GM23338 (cell line): ENCODE data around the gene RAB4A. TPM values are rescaled to one million over a fixed set of nuclear protein-coding genes. Genes with fewer than 3 reads are reported as not detected.

Experiments
- ATAC-seq: fragments of 200-7000 bp; cut with Tn5 transposase; 3 replicates; pipeline ENCODE4 v1.9.1; 2020
- DNase-seq: peaks from one replicate; pipeline ENCODE4 v3.0.0-alpha.2; 2015; ENCODE audit warnings: low spot score
- H2AFZ ChIP-seq: fragments of 200-600 bp; sonication (generic); 2 replicates; pipeline ENCODE4 v1.8.0; 2016; ENCODE audit warnings: antibody characterized with exemption, mild to moderate bottlenecking, moderate library complexity
- H3F3A ChIP-seq: fragments of 200-600 bp; sonication (generic); replicated peaks from 2 replicates; pipeline ENCODE4 v1.8.0; 2017; ENCODE audit warnings: antibody characterized with exemption, mixed run types, low read depth
- H3K27ac ChIP-seq: fragments of 200-600 bp; sonication (generic); 2 replicates; pipeline ENCODE4 v1.6.1; 2016; ENCODE audit warnings: low read depth
- H3K27me3 ChIP-seq: fragments of 200-600 bp; sonication (generic); 2 replicates; pipeline ENCODE4 v1.8.0; 2016; ENCODE audit warnings: mild to moderate bottlenecking, mixed run types, moderate library complexity; ENCODE audit not compliant: insufficient read depth
- H3K36me3 ChIP-seq: fragments of 200-600 bp; sonication (generic); 2 replicates; pipeline ENCODE4 v1.8.0; 2016; ENCODE audit warnings: mild to moderate bottlenecking; ENCODE audit not compliant: insufficient read depth
- H3K4me1 ChIP-seq: fragments of 200-600 bp; sonication (generic); 2 replicates; pipeline ENCODE4 v1.8.0; 2016; ENCODE audit warnings: mild to moderate bottlenecking, moderate library complexity; ENCODE audit not compliant: insufficient read depth
- H3K4me2 ChIP-seq: fragments of 200-600 bp; sonication (generic); 2 replicates; pipeline ENCODE4 v1.7.1; 2017; ENCODE audit warnings: mixed run types
- H3K4me3 ChIP-seq: fragments of 200-600 bp; sonication (generic); 2 replicates; pipeline ENCODE4 v1.6.1; 2016; ENCODE audit warnings: mixed run types
- H3K79me2 ChIP-seq: fragments of 200-600 bp; sonication (generic); replicated peaks from 2 replicates; pipeline ENCODE4 v1.8.0; 2017; ENCODE audit warnings: mild to moderate bottlenecking; ENCODE audit not compliant: insufficient read depth
- H3K9me2 ChIP-seq: fragments of 200-600 bp; sonication (generic); 2 replicates; pipeline ENCODE4 v1.8.0; 2017; ENCODE audit not compliant: insufficient read depth
- H4K20me1 ChIP-seq: fragments of 200-600 bp; sonication (generic); replicated peaks from 2 replicates; pipeline ENCODE4 v1.8.0; 2017; ENCODE audit warnings: mild to moderate bottlenecking; ENCODE audit not compliant: insufficient read depth
- H3K27ac Mint-ChIP-seq: 2 replicates; pipeline ENCODE4 v1.8.0; 2020; ENCODE audit warnings: inconsistent platforms, mild to moderate bottlenecking, moderate library complexity, mixed read lengths
- H3K27me3 Mint-ChIP-seq: 3 replicates; pipeline ENCODE4 v1.8.0; 2022; ENCODE audit warnings: low read depth, mild to moderate bottlenecking, moderate library complexity, mixed read lengths, inconsistent platforms; ENCODE audit not compliant: insufficient read depth, poor library complexity
- H3K36me3 Mint-ChIP-seq: 3 replicates; pipeline ENCODE4 v1.8.0; 2021; ENCODE audit warnings: low read depth, mild to moderate bottlenecking, inconsistent platforms, moderate library complexity, mixed read lengths
- H3K4me1 Mint-ChIP-seq: 3 replicates; pipeline ENCODE4 v1.8.0; 2020; ENCODE audit warnings: mild to moderate bottlenecking, inconsistent platforms, mixed read lengths
- H3K4me3 Mint-ChIP-seq: 3 replicates; pipeline ENCODE4 v1.8.0; 2021; ENCODE audit warnings: moderate library complexity, mild to moderate bottlenecking, inconsistent platforms, mixed read lengths
- H3K9me3 Mint-ChIP-seq: 3 replicates; pipeline ENCODE4 v1.8.0; 2020; ENCODE audit warnings: moderate library complexity, mild to moderate bottlenecking, inconsistent platforms, mixed read lengths
- CREB1 ChIP-seq: fragments of 250-450 bp; sonication (Bioruptor Pico); IDR thresholded peaks from 2 replicates; pipeline ENCODE4 v1.5.0; 2020; ENCODE audit warnings: low read depth, mild to moderate bottlenecking, moderate library complexity
- EZH2 ChIP-seq: fragments of 200-600 bp; sonication (generic); IDR thresholded peaks from one replicate; pipeline ENCODE4 v1.8.0; 2017; ENCODE audit warnings: antibody characterized with exemption, mild to moderate bottlenecking, low read depth; ENCODE audit not compliant: unreplicated experiment
- EZH2phosphoT487 ChIP-seq: fragments of 200-600 bp; sonication (generic); IDR thresholded peaks from one replicate; pipeline ENCODE4 v1.8.1; 2018; ENCODE audit warnings: antibody characterized with exemption; ENCODE audit not compliant: unreplicated experiment
- JUNB ChIP-seq: IDR thresholded peaks from one replicate; pipeline ENCODE4 v1.6.1; 2016; ENCODE audit warnings: antibody characterized with exemption; ENCODE audit not compliant: unreplicated experiment
- NANOG ChIP-seq: IDR thresholded peaks from 2 replicates; pipeline ENCODE4 v1.6.1; 2016; ENCODE audit warnings: antibody characterized with exemption, borderline replicate concordance
- POLR2AphosphoS5 ChIP-seq: IDR thresholded peaks from 2 replicates; pipeline ENCODE4 v1.6.1; 2016; ENCODE audit warnings: antibody characterized with exemption, low read depth
- ZNF331 ChIP-seq: fragments of 250-450 bp; sonication (Bioruptor Pico); IDR thresholded peaks from 2 replicates; pipeline ENCODE4 v1.5.0; 2020; ENCODE audit warnings: low read depth, mild to moderate bottlenecking, moderate library complexity
- ZNF462 ChIP-seq: fragments of 250-450 bp; sonication (Bioruptor Pico); IDR thresholded peaks from 2 replicates; pipeline ENCODE4 v1.5.0; 2020; ENCODE audit warnings: mild to moderate bottlenecking, moderate library complexity
- polyA plus RNA-seq: library from polyadenylated mRNA; unstranded; fragments of >200 nt; fragmentation: Nextera tagmentation; extraction: Ambion mirVana; gene quantifications from 2 replicates; pipeline ENCODE4 v1.2.1, GENCODE V29; 2016
- total RNA-seq: library from RNA; depleted of rRNA; stranded (reverse); fragments of >200 nt; shearing (Covaris generic); gene quantifications from 2 replicates; pipeline ENCODE4 v1.2.3, GENCODE V29; 2014
- TF ChIP-seq, protein P1 (sequence below): IDR thresholded peaks from 2 replicates; pipeline ENCODE4 v1.6.1; 2016; ENCODE audit warnings: antibody characterized with exemption
- TF ChIP-seq, protein P2 (sequence below), 2 experiments: fragments of 200-600 bp in 1 of 2; sonication (generic) in 1 of 2; conservative IDR thresholded peaks; 2 replicates each; pipeline versions ENCODE4 v1.5.1 to v1.6.1; 2016 to 2017; ENCODE audit warnings: antibody characterized with exemption in 2 of 2, low read depth in 2 of 2, mild to moderate bottlenecking in 2 of 2, moderate library complexity in 1 of 2

The RAB4A gene
- total and polyA plus RNA-seq, 2 experiments from 2014 or later: 37.5 to 50.8 TPM

DNA sequence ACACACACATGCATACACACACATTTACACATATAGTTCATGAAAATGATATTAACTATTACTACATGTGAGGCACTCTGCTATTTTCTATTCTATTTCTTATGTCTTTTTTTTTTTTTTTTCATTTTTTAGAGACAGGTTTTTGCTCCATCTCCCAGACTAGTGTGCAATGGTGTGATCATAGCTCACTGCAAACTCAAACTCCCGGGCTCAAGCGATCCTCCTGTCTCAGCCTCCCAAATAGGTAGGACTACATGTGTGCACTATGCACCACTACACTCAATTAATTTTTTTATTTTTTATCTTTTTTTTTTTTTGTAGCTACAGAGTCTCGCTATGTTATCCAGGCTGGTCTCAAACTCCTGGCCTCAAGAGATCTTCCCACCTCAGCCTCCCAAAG lies 48.8 kb upstream of the RAB4A start (continued):
- TF ChIP-seq, protein P1, sequence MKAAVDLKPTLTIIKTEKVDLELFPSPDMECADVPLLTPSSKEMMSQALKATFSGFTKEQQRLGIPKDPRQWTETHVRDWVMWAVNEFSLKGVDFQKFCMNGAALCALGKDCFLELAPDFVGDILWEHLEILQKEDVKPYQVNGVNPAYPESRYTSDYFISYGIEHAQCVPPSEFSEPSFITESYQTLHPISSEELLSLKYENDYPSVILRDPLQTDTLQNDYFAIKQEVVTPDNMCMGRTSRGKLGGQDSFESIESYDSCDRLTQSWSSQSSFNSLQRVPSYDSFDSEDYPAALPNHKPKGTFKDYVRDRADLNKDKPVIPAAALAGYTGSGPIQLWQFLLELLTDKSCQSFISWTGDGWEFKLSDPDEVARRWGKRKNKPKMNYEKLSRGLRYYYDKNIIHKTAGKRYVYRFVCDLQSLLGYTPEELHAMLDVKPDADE: no peak

DNA sequence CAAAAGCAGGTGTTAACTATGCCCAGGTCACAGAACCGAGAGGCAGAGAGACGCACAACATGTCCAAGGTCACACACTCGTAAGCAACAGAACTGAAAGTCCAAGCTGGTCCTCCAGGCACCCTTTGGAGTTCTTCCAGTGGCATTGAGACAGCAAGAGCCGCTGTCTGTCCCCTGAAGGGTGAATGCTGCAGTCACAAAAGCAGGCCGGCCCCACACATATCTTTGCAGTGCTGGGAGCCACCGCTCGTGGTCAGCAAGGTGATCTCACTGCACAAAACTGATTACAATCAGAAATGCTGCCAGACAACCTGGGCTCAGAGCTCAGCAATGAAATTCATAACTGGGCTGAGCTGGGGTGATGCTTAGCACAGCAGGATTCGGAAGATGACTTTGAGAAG lies 47.4 kb upstream of the RAB4A start:
- H3K4me2 ChIP-seq: no peak overlapping the region
- H3K27me3 ChIP-seq: no peaks in the 10 kb centered on the region
- H3K36me3 Mint-ChIP-seq: no peaks in the 10 kb centered on the region
- no peak overlapping the region for H3K27ac Mint-ChIP-seq
- no peaks in the 10 kb centered on the region for H3F3A ChIP-seq
- H3K4me3 ChIP-seq: no peak overlapping the region
- H3K4me1 Mint-ChIP-seq: peaks cover 19% of the 10 kb centered on the region
- H3K27ac ChIP-seq: no peak overlapping the region
- ATAC-seq (no peak), DNase-seq (no peak)
- H3K27me3 Mint-ChIP-seq: peaks cover 2% of the 10 kb centered on the region
- peaks cover 3% of the 10 kb centered on the region; the same call in 1 of the 2 replicates for H3K4me1 ChIP-seq
- TF ChIP-seq ZNF331 (CRISPR knock-in tag): no peak
- no peak for TF ChIP-seq EZH2
- TF ChIP-seq CREB1 (CRISPR knock-in tag): no peak
- H3K9me2 ChIP-seq: peaks cover 13% of the 10 kb centered on the region
- H3K79me2 ChIP-seq: no peaks in the 10 kb centered on the region
- H3K36me3 ChIP-seq: no peaks in the 10 kb centered on the region
- no peak overlapping the region for H2AFZ ChIP-seq
- no peaks in the 10 kb centered on the region for H4K20me1 ChIP-seq
- no peak overlapping the region for H3K4me3 Mint-ChIP-seq
- no peaks in the 10 kb centered on the region for H3K9me3 Mint-ChIP-seq

GRCh38 chr1:229224308-229224707 lies 46.6 kb upstream of the RAB4A start:
- ATAC-seq: no peak
- H3K4me1 Mint-ChIP-seq: peaks cover 25% of the 10 kb centered on the region
- no peaks in the 10 kb centered on the region for H3K79me2 ChIP-seq
- no peaks in the 10 kb centered on the region for H3K36me3 ChIP-seq
- H3K27me3 Mint-ChIP-seq: peaks cover 2% of the 10 kb centered on the region
- H3K27me3 ChIP-seq: no peaks in the 10 kb centered on the region
- no peak overlapping the region for H3K4me3 ChIP-seq
- no peak overlapping the region for H3K27ac Mint-ChIP-seq
- H2AFZ ChIP-seq: no peak overlapping the region
- peaks cover 13% of the 10 kb centered on the region for H3K9me2 ChIP-seq
- H3K4me2 ChIP-seq: no peak overlapping the region
- H3K9me3 Mint-ChIP-seq: no peaks in the 10 kb centered on the region
- no peaks in the 10 kb centered on the region for H3K36me3 Mint-ChIP-seq
- no peak for DNase-seq
- peaks cover 9% of the 10 kb centered on the region for H3K4me1 ChIP-seq
- no peak overlapping the region for H3K27ac ChIP-seq
- no peaks in the 10 kb centered on the region for H3F3A ChIP-seq
- H4K20me1 ChIP-seq: no peaks in the 10 kb centered on the region
- no peak overlapping the region for H3K4me3 Mint-ChIP-seq
- TF ChIP-seq POLR2AphosphoS5: no peak
- no peak for TF ChIP-seq CREB1 (CRISPR knock-in tag)
- no peak for TF ChIP-seq NANOG
- no peak for TF ChIP-seq ZNF331 (CRISPR knock-in tag)
- no peak for TF ChIP-seq JUNB
- no peak for TF ChIP-seq ZNF462 (CRISPR knock-in tag)
- TF ChIP-seq, protein P2, sequence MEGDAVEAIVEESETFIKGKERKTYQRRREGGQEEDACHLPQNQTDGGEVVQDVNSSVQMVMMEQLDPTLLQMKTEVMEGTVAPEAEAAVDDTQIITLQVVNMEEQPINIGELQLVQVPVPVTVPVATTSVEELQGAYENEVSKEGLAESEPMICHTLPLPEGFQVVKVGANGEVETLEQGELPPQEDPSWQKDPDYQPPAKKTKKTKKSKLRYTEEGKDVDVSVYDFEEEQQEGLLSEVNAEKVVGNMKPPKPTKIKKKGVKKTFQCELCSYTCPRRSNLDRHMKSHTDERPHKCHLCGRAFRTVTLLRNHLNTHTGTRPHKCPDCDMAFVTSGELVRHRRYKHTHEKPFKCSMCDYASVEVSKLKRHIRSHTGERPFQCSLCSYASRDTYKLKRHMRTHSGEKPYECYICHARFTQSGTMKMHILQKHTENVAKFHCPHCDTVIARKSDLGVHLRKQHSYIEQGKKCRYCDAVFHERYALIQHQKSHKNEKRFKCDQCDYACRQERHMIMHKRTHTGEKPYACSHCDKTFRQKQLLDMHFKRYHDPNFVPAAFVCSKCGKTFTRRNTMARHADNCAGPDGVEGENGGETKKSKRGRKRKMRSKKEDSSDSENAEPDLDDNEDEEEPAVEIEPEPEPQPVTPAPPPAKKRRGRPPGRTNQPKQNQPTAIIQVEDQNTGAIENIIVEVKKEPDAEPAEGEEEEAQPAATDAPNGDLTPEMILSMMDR (conservative IDR thresholded peaks at IDR 0.05; ENCODE audit: low read depth in 2 of 2): no peak
- TF ChIP-seq, protein P1: no peak
- no peak for TF ChIP-seq EZH2phosphoT487
